Stimulated activated CD8-positive, alpha-beta memory T cell treated with anti-CD3 and anti-CD28 coated beads, Interleukin-7, amount 100 ng/mL, for 24 hours (primary cell): ENCODE results near the gene ARHGEF9.

Experiments used
- DNase-seq: peaks from one replicate; pipeline ENCODE4 v3.0.0-alpha.2; 2020; ENCODE audit warnings: low read depth

The ARHGEF9 gene

DNA sequence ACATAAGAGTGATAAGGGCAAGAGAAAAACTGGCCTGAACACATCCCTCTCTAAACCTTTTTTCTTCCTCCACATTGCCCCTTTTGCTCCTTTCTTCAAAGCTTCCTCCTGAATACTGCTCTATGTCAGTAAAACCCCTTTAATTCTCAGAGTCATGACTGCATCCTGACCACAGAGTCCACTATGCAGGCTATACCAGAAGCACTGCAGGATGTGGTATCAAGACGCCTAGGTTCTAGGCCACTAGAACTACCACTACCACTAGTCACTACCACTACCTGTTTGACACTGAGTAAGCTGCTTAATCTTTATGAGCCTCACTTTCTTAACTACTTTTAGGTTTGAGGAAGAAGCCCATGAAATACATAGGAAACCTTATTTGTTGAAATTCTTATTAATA, 38.7 kb downstream of the ARHGEF9 start:
- DNase-seq: no peak

DNA sequence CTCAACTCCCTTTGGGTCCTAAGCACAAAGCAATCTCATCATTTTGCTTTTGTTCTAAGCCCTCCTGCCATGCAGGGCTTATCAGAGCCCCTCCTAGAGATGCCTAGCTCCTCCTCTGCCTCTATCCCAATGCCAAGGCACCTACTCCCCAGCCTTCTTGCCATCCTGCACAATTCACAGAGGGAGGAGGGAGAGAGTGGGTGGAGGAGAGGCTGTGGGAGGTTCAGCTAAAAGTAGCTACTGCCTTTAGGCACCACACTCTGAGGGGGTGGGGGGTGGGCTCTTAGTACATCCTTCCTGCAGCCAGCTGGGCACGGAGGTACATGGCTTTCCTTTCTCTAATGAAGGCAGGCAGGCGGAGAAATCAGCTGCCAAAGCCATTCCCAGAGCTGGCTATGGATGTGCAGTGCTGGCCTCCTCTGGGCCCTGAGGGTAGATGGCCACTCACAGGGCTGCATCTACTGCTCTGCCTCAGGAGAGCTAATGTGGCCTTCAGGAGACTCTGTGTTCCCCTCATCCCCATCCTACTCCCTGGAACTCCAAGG, 40.1 kb downstream of the ARHGEF9 start:
- DNase-seq: no peak

DNA sequence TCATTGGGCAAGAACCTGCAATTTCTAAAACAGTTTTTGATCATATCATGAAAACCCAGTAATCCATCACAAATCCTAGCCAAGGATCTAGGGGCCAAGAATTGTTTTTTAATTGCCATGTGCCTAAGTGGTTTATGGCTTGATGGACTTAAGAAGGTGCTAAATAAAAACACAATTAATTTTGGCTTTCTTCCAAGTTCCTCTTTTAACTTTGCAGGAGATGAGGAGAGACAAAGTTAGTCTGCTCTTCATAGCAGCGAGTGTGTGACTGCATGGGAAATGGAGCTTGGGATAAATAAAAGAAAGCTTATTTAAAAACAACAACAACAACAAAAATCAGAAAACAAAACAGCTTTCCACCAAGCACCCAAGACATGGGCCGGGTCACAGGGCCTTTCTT, 41.4 kb downstream of the ARHGEF9 start:
- DNase-seq: no peak

DNA sequence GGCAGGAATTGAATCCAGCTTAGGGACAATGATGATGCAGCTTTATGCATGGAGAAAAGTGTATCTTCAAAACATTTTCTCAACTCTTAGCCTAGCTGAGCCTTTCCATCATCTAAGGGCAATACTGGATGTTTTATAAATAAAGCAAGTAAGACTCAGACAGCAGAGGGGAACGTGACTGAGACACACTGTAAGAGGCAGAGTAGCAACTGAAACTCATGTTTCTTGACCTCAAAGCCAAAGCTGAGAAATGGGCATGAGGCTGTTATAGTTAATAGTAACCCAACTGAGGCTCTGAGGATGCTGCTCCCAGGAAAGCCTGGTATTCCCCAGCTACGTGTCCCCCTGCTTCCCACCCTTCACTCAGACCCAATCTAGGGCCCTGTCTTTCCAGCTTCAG, 44.6 kb downstream of the ARHGEF9 start:
- DNase-seq: no peak

DNA sequence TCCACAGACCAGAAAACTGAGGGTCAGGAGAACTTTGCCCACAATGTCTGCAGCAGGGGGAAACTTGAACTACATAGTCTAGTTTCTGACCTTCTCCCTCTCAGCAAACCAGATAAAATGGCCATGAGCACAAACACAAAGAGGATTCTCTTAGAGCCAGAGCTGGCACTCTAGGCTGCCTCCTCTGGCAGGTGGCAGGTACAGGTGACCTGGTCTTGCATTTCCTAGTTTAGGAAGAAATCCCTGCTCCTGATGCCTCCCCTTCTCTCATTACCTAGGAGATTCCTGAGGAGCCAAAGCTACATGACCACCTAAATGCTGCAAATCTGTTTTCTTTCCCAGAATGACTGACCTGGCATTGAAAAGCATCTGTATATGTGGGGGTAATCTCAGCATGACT, 45.1 kb downstream of the ARHGEF9 start:
- no peak for DNase-seq

DNA sequence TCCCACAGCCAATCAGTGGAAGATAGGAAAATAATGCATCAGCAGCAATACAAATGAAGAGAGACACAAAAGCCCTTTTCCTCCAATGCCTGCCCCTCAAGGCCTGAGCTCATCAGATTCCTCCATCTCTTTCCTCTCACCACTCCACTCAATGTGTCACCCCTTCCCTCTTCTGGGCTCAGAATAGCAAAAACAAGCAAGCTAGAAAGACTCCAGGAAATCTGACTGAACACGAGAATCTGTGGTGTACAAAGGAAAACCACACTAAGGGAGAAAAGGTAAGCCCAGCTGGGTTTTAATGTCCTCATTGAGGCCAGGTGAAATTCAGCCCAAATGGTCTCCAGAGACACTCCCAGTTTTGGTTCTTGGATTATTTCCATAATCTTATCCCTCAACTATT, 46.3 kb downstream of the ARHGEF9 start:
- DNase-seq: no peak

DNA sequence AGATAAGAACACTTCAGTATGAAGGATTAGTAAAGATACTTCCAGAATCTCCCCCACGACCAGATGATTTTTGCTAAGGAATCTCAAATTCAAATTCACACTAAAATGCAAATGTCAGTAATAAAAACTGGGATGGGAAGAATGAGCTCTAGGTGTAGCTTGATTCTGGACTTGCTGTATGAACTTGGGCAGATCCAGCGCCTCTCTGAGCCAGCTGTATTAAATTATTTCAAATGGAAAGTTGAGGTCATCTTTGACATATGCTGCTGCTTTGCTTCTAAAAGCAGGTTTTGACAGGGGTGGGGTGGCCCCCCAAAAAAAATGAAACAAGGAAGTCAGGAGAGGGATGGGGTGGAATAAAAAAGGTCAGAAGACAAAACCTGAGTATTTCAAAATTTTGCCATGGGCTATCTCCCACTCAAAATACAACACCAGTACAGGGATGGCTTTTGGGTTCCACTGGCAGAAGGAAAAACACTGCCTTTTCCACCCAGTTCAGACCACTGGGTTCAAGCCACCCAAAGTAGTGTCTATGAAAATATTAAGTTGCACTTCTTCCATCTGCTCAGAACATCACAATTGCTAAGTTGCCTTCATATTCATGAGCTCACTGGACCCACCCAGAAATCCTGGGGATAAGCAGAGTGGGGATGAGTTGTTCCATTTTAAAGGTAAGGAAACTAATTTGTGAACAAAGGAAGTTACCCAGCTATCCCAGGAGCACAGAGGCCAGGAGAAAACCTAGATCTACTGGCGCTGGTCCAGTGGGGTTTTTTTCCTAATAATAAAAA, 47.7 kb downstream of the ARHGEF9 start:
- no peak for DNase-seq

DNA sequence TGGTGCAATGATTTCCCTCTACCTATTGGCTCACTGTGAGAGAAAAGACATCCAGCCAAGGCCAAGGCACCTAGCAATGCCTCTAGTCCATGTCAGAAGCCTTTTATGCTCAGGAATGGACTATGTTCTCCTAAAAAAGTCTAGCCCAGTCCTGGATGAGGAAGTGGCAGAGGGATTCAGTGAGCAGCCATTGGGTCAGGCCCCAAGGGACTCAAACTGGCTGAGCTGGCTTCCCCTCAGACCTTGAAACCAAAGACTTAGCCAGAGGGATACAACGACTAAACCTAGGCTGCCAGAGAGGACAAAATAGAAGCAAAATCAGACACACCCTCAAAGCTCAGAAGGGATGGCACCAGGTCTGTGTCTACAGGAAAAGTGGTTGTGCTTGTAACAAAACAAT, 49.1 kb downstream of the ARHGEF9 start:
- no peak for DNase-seq

DNA sequence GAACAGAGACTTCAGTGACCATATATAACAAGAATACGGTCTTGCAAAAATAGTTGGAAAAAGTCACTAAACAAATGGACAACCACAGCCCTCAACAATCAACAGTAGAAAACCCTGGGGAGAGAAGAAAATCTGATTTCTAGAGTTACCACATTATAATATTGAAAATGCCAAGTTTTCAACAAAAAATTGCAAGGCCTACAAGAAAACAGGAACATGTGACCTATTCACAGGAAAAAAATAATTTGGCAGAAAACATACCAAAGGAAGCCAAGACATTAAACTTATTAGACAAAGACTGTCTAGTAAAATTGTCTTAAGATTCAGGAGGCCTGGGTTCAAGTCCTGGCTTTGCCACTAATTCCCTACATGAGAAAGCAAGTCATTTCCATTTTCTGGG, 64.7 kb downstream of the ARHGEF9 start:
- no peak for DNase-seq

DNA sequence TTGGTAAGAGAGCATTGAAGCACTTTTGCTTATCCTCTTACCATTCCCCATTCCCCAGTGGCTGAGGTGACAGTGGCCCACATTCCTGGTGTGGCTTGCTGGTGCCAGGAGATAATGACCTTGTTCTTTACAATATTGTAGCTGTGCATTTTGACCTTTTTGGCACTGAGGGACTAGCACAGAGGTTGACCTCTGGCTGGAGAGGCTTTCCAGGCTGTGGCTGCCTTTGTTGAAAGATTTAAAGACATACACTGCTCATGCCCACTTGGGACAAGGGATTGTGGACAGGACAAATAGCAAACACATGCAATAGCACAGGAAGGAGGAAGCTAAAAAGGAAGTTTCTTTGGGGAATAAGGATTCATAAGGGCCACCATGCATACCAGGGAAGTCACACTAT, 65.4 kb downstream of the ARHGEF9 start:
- no peak for DNase-seq

DNA sequence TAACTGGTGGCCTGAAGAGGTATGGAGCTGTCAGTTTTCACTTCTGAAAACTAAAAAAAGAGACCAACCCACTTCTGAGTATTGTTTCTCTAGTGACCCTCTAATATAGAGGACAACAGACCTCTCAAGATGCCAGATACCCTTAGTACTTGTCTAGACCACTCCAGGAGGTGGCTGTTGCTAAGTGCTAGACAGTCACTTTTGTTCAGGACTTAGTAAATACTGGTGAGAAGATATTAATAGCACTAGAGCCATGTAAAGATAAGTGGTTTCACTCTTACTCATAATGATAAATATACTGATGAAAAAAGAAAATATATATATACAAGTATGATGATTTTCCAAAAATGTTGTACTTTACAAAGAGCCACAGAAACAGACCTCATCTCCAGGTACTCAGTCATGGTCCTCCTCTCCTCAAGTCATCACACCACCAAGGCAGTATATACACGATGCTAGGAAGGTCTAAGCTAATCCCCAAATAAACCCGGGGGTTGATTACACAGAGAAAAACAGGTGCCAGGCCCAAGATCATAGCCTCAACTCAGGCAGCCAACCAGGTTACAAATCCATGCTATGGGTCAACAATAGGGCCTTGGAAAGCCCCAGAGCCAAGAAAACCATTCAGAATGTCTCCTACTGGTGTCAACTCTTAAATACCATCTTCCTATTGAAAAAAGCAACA, 66.9 kb downstream of the ARHGEF9 start:
- no peak for DNase-seq

DNA sequence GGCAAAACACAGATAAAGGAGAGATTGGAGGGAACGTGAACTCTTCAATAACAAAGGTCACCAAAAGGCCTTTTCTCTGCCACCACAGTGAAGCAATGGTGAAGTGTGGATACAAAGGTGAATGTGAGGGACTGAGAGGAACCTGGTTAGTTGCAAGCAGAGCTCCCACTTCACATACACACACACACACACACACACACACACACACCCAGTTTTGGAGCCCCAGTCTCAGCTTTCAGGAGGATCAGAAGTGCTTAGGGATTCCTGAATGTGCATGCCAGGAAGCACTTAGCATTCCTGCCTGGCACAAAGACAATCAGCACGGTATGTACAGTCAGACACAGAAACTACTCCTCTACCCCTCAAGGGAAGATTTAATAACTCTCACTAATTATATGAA, 71.5 kb downstream of the ARHGEF9 start:
- DNase-seq: no peak

DNA sequence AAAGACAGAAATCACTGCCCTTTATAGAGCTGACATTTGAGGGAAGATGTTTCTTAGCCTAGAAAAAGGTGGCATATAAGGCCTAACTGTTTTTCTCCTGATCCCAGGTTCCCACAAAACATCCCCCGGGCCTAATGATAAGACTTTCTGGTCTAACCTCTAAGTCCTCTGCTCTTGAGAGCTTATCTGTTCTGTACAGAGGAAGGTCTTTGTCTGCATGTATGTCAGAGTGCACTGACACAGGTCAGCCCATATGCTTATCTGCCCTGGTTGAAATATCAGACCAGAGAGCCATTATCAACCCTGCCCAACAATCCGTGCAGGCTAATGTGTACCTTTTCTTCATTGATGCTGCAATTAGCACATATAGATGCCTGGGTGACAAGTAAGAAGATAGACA, 76.2 kb downstream of the ARHGEF9 start:
- no peak for DNase-seq

DNA sequence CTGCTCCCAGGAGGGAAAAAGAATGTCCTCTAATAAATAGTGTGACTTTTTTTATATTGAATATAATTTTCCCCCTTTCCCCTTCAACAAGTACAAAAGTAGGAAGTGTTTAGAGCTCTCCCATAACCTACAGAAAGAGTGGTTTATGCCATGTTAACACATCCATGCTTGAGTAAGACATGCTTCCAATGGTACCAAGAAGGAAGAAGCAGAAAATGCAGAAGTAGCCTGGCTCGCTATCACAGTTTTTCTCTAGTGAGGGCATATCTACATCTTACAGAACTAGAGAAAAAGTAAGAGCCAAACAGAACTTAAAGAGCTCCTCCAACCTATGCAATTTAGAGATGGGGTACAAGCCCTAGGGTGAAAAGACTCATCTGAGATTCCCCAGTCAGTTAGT, 82.5 kb downstream of the ARHGEF9 start:
- DNase-seq: no peak

DNA sequence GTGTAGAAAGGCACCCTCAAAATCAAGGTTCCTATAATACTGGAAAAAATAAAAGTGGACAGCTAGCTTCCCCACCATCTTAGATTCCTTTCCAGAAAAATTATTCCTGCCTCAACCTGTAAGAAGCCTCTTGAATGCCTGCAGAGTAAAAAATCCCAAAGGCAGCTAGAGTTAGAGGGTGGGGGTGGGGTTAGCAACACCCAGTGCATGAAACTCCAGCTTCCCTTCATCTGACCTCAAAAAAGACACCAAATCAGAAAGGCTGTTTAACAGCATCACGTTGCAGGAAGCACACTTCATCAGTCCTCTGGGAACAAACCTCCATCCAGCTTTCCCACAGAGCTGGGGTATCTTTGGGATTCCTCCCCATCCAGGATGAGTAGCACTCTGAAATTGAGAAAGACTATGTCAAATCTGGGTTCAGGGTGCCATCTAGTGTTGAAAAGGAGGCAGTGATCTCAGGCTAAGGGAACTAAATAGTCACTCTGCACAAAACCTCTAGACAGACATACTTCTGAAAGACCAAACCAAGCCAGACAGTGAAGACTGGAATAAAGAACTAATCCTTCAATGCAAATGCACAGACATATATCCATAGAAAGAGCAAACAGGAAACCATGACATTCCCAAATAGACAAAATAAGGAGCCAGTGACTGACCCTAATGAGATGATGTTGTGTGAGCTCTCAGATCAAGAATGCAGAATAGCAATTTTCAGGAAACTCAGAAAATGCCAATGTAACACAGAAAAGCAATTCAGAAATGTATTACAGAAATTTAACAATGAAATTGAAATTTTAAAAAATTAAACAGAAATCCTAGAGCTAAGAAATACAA, 97.9 kb downstream of the ARHGEF9 start:
- no peak for DNase-seq

DNA sequence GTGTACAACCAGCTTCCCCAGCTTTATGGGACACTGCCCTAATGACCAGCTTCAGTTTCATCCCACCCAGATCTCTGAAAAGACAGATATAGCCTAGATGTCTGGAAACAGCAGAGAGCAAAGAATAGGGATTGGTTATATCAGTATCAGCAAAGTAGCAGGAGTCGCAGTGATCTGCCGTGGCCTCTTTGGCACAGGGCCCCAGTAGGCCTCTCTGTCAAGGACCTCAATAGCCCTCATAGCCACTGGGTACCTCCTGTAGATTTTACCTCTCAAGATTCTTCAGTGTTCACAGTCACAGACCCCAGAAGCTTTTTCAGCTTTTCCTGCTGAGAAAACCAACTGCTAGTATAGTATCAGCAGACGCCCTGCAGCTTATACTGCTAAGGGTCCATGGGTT, 104.6 kb downstream of the ARHGEF9 start:
- DNase-seq: no peak

DNA sequence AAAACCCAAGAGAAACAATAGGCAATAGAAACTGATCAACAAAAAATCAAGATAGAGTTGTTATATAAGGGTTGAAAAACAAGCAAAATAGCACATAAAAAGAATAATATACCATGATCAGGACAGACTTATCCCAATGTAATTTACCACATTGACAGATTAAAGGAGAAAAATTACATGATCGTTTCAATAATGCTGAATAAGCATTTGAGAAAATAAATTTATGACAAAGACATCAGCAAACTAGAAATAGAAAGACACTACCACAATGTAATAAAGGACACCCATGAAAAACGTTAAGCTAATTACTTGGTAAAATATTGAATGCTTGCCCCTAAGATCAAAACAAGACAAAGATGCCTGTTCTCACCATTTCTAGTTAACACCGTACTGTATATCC, 105.6 kb downstream of the ARHGEF9 start:
- no peak for DNase-seq

DNA sequence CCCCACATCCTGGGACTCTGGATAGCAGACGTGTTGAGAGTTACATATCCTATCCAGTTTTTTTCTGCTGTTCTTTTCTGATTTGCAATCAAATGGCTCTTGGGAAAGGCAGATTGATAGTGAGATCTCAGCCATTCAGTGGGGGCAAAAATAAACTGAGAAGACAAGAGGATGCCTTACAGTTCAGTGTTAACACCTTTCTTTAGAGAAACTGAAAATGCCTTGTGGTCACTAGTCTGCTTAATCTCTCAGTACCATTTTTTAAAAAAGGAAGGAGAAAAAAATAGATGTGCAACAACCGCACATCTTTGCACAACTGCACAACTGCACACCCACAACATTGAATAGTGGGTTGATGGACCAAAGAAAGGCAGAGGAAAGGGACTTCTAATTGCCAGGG, 109.3 kb downstream of the ARHGEF9 start:
- DNase-seq: no peak

DNA sequence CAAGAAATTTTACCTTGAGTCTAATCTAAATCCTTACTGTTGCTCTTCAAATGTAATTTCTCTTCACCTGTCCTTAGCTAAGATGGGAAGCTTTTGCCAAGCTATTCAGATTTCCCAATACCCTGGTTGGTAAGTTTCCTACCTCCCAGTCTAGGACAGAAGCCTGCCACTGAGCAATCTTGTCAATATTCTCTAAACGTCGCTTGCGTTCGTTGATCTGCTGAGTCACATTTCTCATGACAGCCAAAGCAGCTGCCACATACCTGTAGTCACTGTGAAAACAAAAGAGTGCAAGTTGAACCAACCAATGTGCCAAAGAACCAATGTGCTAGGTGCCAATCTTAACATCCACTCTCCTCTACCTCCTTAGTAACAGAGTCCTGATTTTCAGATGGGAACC, 111.1 kb downstream of the ARHGEF9 start:
- DNase-seq: no peak

DNA sequence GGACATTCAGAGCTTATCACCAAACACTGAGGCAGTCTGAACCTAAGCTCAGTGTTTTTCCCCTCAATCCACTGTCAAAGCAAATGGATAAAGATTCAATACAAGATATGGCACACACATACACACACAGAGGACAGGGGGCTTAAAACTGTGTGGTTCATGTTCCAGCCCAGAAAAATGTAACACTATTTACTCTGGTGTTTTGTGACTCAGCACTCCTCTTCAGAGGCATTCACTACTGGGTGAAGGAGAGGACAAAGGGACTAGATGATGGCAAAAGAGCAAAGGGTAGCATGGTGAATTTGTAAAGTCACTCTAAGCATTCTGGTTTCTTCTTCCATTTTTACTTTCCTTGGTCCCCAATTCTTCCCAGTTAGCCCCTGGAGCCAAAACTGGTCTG, 120.3 kb downstream of the ARHGEF9 start:
- no peak for DNase-seq

DNA sequence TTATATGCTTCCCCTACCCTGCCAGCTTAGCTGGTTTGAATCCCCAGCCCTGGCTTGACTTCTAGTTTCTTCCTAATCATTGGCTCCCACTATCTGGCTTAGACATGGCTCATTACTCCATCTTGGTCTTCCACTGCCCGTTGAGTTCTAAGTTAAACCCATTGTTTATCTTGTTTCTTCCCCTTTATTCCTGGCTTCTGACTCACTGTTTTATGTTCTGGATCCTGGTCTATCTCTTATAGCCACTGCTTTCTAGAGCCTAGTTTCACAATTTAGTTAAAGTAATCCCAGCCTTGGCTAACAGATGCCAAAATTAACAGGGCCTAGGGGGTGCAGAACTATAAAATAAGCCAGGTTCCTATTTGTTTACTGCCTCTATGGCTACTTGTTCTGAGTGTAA, 120.9 kb downstream of the ARHGEF9 start:
- no peak for DNase-seq

DNA sequence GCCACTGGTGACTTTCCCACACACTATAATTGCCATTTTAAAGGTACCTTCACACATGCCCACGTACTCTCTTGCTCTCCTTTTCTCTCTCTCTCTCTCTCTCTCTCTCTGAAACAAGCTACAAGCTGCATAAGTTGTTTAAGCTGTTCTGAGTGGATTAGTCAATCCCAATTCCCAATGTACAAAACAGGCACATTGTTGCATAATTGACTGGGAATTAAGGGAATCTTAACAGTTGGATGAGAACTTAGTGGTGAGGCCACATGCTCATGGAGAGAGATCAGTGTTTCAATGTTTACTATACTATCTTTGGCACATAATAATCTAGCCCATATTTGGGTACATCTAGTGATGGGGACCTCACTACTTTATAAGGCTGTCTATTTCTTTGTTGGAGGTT, 123.3 kb downstream of the ARHGEF9 start:
- no peak for DNase-seq

DNA sequence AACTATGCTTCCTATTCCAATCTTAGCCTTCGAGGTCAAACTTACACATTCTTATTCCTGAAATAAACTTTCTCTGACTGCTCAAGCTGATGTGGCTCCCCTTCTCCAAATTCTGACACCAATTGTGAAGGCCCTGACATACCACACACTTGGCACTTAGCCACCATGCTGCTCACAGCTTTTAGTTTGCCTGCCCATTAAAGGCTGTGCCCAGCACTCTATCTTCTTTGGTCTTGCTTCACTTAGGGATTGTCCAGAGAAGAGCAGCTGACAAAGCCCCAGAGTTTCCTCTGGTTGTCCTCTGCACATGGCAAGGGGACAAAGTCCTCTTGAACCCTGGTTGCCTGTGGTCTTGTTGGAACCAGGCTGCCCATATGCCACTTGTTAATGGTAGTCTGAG, 126.1 kb downstream of the ARHGEF9 start:
- no peak for DNase-seq
